ENCODE measurements around the gene DFFA. TPM values are rescaled to one million over a fixed set of nuclear protein-coding genes. Genes with fewer than 3 reads are reported as not detected.

DFFA gene
- total and polyA plus RNA-seq, 9 of the 15 experiments (the other 6 are each of a cell fraction or from before 2014, with no cell fraction given) = 39.6 to 74.8 (median 59.2) TPM

DNA sequence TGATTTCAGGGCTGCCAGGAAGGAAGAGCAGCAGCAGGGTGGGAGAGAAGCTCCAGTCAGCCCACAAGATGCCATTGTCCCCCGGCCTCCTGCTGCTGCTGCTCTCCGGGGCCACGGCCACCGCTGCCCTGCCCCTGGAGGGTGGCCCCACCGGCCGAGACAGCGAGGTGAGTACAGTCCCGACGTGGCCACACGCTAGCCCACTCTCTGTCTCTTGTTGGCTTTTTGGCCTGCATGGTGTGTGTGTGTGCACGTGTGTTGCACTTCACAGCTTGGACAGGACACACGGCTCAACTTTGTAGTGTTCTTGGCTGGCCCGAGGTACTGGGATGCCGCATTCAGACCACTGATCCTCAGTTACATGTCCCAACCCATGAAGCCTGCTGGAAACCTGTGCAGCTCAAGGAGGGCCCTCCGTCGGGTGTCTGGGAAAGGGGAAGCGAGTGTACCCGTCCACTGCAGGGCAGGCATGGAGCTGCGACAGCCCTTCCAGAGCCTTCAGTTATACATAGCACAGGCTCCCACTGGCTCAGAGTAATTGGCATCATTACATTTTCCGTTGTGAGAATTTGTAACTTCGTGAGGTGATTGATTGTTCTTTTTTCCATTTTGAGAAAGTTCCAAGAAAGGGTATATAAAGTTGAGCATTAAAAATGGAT is 22.0 kb downstream of the DFFA start:
- H4K20me1 ChIP-seq (replicated peaks; ENCODE audit: control insufficient read depth, insufficient read depth, low read length) = no peaks in the 10 kb centered on the region
- H3K36me3 ChIP-seq (ENCODE audit: control insufficient read depth, insufficient read depth, low read length) = no peaks in the 10 kb centered on the region; the same call in 2 of the 3 replicates
- H3K9me1 ChIP-seq (ENCODE audit: control insufficient read depth, insufficient read depth, low read length) = no peaks in the 10 kb centered on the region
- H3K27ac ChIP-seq (ENCODE audit: extremely low read depth, low read depth, low read length) = no peak overlapping the region
- in situ Hi-C loops (cut with MboI) = no loop called here
- no peaks in the 10 kb centered on the region for H3K79me2 ChIP-seq (ENCODE audit: control insufficient read depth, insufficient read depth, low read length)
- FAIRE-seq (no peak), DNase-seq (ENCODE audit: extremely low read depth in 1 of 4, low spot score in 3 of 4) (no peak), ATAC-seq (peak; percentile 59)
- WGBS (ENCODE audit: insufficient coverage, low coverage, missing lambda C conversion rate) = 63% methylated on average over 21 of the region's 21 CpGs
- H3K4me1 ChIP-seq (replicated peaks in 1 of 2; ENCODE audit: control insufficient read depth in 2 of 2, insufficient read depth in 2 of 2, low read length in 2 of 2) = peaks cover 0 to 7% of the 10 kb centered on the region in 2 experiments; a peak in 1 of 5 replicates
- BruUV-seq (replicated peaks) = no TSS peak
- intact Hi-C loops (cut with micrococcal nuclease) = no loop called here
- CTCF ChIA-PET (ENCODE audit: low intra/inter-chr PET ratio) = no interaction called here
- no peaks in the 10 kb centered on the region for H3K27me3 ChIP-seq (ENCODE audit: control insufficient read depth in 2 of 2, insufficient read depth in 2 of 2, low read length in 2 of 2)
- no peak overlapping the region for H3K4me3 ChIP-seq
- H3K9me3 ChIP-seq (replicated peaks; ENCODE audit: control insufficient read depth, insufficient read depth, low read depth, low read length) = no peaks in the 10 kb centered on the region; the same call in 1 of the 2 replicates
- peak overlapping the region in 1 of 2 experiments; percentile 18; a peak in 1 of 4 replicates for H3K9ac ChIP-seq (ENCODE audit: insufficient read depth in 1 of 2, low read depth in 2 of 2, low read length in 2 of 2)
- H3K4me2 ChIP-seq (ENCODE audit: insufficient read depth, low read length) = no peak overlapping the region
- POLR2A ChIA-PET = interaction anchor here (0.6 to 2.9 kb wide), 5 partner anchors 12 to 1347 kb away, joined by 3 to 9 read pairs (median 3); partner anchors contain the start of gene PGD
- no peak overlapping the region for H2AFZ ChIP-seq (ENCODE audit: low read depth, low read length)
- TF ChIP-seq JUND (IDR thresholded peaks at IDR 0.05; ENCODE audit: borderline replicate concordance, low read depth, low read length) (no peak), JUND (tag; IDR thresholded peaks at IDR 0.05; ENCODE audit: borderline replicate concordance, low read depth, low read length) (no peak), NELFE (IDR thresholded peaks at IDR 0.05; ENCODE audit: insufficient read depth, insufficient read length) (no peak), POLR2G (IDR thresholded peaks at IDR 0.05; ENCODE audit: low read depth, low read length) (peak; percentile 70), ZFPM2 (CRISPR knock-in tag; IDR thresholded peaks at IDR 0.05) (no peak), PHTF2 (CRISPR knock-in tag; IDR thresholded peaks at IDR 0.05) (no peak), ZNF212 (CRISPR knock-in tag; IDR thresholded peaks at IDR 0.05) (no peak), RBM39 (optimal IDR thresholded peaks at IDR 0.05; ENCODE audit: low read depth, low read length) (no peak), TOE1 (IDR thresholded peaks at IDR 0.05; ENCODE audit: borderline replicate concordance) (no peak), TOE1 (CRISPR knock-in tag; IDR thresholded peaks at IDR 0.05; ENCODE audit: borderline replicate concordance, low read depth) (no peak), POLR2AphosphoS2 (IDR thresholded peaks at IDR 0.05; ENCODE audit: low read length) (no peak), SMC3 (conservative IDR thresholded peaks at IDR 0.05; ENCODE audit: insufficient read depth, low read depth, low read length) (no peak), ZNF124 (CRISPR knock-in tag; IDR thresholded peaks at IDR 0.05) (no peak), FOXJ3 (CRISPR knock-in tag; IDR thresholded peaks at IDR 0.05) (no peak)
- TF ChIP-seq, protein P1, sequence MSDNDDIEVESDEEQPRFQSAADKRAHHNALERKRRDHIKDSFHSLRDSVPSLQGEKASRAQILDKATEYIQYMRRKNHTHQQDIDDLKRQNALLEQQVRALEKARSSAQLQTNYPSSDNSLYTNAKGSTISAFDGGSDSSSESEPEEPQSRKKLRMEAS (CRISPR knock-in tag; IDR thresholded peaks at IDR 0.05) = 0 out of 2 replicates have a peak, but pooled peaks have one; percentile 15
- TF ChIP-seq, protein P2, sequence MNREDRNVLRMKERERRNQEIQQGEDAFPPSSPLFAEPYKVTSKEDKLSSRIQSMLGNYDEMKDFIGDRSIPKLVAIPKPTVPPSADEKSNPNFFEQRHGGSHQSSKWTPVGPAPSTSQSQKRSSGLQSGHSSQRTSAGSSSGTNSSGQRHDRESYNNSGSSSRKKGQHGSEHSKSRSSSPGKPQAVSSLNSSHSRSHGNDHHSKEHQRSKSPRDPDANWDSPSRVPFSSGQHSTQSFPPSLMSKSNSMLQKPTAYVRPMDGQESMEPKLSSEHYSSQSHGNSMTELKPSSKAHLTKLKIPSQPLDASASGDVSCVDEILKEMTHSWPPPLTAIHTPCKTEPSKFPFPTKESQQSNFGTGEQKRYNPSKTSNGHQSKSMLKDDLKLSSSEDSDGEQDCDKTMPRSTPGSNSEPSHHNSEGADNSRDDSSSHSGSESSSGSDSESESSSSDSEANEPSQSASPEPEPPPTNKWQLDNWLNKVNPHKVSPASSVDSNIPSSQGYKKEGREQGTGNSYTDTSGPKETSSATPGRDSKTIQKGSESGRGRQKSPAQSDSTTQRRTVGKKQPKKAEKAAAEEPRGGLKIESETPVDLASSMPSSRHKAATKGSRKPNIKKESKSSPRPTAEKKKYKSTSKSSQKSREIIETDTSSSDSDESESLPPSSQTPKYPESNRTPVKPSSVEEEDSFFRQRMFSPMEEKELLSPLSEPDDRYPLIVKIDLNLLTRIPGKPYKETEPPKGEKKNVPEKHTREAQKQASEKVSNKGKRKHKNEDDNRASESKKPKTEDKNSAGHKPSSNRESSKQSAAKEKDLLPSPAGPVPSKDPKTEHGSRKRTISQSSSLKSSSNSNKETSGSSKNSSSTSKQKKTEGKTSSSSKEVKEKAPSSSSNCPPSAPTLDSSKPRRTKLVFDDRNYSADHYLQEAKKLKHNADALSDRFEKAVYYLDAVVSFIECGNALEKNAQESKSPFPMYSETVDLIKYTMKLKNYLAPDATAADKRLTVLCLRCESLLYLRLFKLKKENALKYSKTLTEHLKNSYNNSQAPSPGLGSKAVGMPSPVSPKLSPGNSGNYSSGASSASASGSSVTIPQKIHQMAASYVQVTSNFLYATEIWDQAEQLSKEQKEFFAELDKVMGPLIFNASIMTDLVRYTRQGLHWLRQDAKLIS (CRISPR knock-in tag; IDR thresholded peaks at IDR 0.05) = no peak
- TF ChIP-seq, protein P3, sequence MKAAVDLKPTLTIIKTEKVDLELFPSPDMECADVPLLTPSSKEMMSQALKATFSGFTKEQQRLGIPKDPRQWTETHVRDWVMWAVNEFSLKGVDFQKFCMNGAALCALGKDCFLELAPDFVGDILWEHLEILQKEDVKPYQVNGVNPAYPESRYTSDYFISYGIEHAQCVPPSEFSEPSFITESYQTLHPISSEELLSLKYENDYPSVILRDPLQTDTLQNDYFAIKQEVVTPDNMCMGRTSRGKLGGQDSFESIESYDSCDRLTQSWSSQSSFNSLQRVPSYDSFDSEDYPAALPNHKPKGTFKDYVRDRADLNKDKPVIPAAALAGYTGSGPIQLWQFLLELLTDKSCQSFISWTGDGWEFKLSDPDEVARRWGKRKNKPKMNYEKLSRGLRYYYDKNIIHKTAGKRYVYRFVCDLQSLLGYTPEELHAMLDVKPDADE (conservative IDR thresholded peaks at IDR 0.05; ENCODE audit: control insufficient read depth, low read depth, low read length) = no peak

Measured in K562 (cell line).